ENCODE results near the gene MGAT4D. TPM values are rescaled to one million over a fixed set of nuclear protein-coding genes. Genes with fewer than 3 reads are reported as not detected.
A peak's percentile ranks its signal among the peaks of the same experiment; 100 is the strongest.

The MGAT4D gene
- total and polyA plus RNA-seq, 10 of the 15 experiments (the other 5 are each of a cell fraction or from before 2014, with no cell fraction given) = not detected

GRCh38 chr4:140523857-140524742 lies 26.0 kb upstream of the MGAT4D start, which contains the start of gene ELMOD2 (continued):
- no peak for TF ChIP-seq CUX1 (IDR thresholded peaks at IDR 0.05; ENCODE audit: insufficient replicate concordance, low read depth, low read length)
- peak; percentile 19; the same call in 1 of the 3 replicates for TF ChIP-seq POU2F2 (IDR thresholded peaks at IDR 0.05; ENCODE audit: borderline replicate concordance, low read depth, low read length)
- no peak for TF ChIP-seq KAT2A (conservative IDR thresholded peaks at IDR 0.05; ENCODE audit: control insufficient read depth, low read depth, low read length)
- TF ChIP-seq BMI1 (IDR thresholded peaks at IDR 0.05; ENCODE audit: borderline replicate concordance) = peak; percentile 97
- TF ChIP-seq NFYA (IDR thresholded peaks at IDR 0.05; ENCODE audit: borderline replicate concordance, low read depth, low read length) = no peak
- peak; percentile 53 for TF ChIP-seq NKRF (conservative IDR thresholded peaks at IDR 0.05)
- TF ChIP-seq NBN (IDR thresholded peaks at IDR 0.05) = no peak
- TF ChIP-seq CBX3 (IDR thresholded peaks at IDR 0.05; ENCODE audit: borderline replicate concordance, low read depth) = no peak
- TF ChIP-seq USF1 (IDR thresholded peaks at IDR 0.05; ENCODE audit: borderline replicate concordance, extremely low read length, insufficient read depth, low read depth, low read length) = no peak
- TF ChIP-seq RB1 (IDR thresholded peaks at IDR 0.05; ENCODE audit: borderline replicate concordance) = no peak
- TF ChIP-seq SUZ12 (IDR thresholded peaks at IDR 0.05; ENCODE audit: unreplicated experiment) = no peak
- TF ChIP-seq SKIL (IDR thresholded peaks at IDR 0.05; ENCODE audit: low read depth, poor library complexity, severe bottlenecking) = no peak
- no peak; the same call in 1 of the 2 replicates for TF ChIP-seq FOXM1 (IDR thresholded peaks at IDR 0.05; ENCODE audit: low read depth, low read length)
- TF ChIP-seq WRNIP1 (IDR thresholded peaks at IDR 0.05; ENCODE audit: borderline replicate concordance, low read depth, low read length) = no peak
- TF ChIP-seq SMAD1 (IDR thresholded peaks at IDR 0.05; ENCODE audit: low read depth, partially characterized antibody) = no peak
